ENCODE measurements around the gene RILPL2. TPM values are rescaled to one million over a fixed set of nuclear protein-coding genes. Genes with fewer than 3 reads are reported as not detected.
"Not testable (repeated sequence)": the region's sequence is repeated elsewhere in the genome, so short reads cannot be mapped to it uniquely, and the experiment has no call there.

Gene RILPL2
- total and polyA plus RNA-seq, 9 of the 15 experiments (the other 6 are each of a cell fraction or from before 2014, with no cell fraction given): 0.61 to 5.8 (median 4.3) TPM

DNA sequence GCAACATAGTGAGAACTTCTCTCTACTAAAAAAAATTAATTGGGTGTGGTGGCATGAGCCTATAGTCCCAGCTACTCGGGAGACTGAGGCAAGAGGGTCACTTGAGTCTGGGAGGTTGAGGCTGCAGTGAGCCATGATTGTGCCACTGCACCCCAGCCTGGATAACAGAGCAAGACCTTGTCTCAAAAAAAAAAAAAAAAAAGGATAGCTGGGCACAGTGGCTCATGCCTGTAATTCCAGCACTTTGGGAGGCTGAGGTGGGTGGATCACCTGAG, 15.7 kb upstream of the RILPL2 start:
- DNase-seq (ENCODE audit: extremely low read depth in 1 of 4, low spot score in 3 of 4); BruUV-seq (replicated peaks); H3K4me3 ChIP-seq; in situ Hi-C loops (cut with MboI); intact Hi-C loops (cut with micrococcal nuclease); H3K27me3 ChIP-seq (ENCODE audit: control insufficient read depth in 2 of 2, insufficient read depth in 2 of 2, low read length in 2 of 2); ATAC-seq; H4K20me1 ChIP-seq (replicated peaks; ENCODE audit: control insufficient read depth, insufficient read depth, low read length); CTCF ChIA-PET (ENCODE audit: low intra/inter-chr PET ratio); FAIRE-seq; H3K4me2 ChIP-seq (ENCODE audit: insufficient read depth, low read length); H3K9ac ChIP-seq (ENCODE audit: insufficient read depth in 1 of 2, low read depth in 2 of 2, low read length in 2 of 2); H2AFZ ChIP-seq (ENCODE audit: low read depth, low read length); H3K27ac ChIP-seq (ENCODE audit: extremely low read depth, low read depth, low read length); POLR2A ChIA-PET; H3K36me3 ChIP-seq (ENCODE audit: control insufficient read depth, insufficient read depth, low read length); H3K9me1 ChIP-seq (ENCODE audit: control insufficient read depth, insufficient read depth, low read length); H3K4me1 ChIP-seq (replicated peaks in 1 of 2; ENCODE audit: control insufficient read depth in 2 of 2, insufficient read depth in 2 of 2, low read length in 2 of 2); H3K9me3 ChIP-seq (replicated peaks; ENCODE audit: control insufficient read depth, insufficient read depth, low read depth, low read length); H3K79me2 ChIP-seq (ENCODE audit: control insufficient read depth, insufficient read depth, low read length): not testable (repeated sequence)
- WGBS (ENCODE audit: insufficient coverage, low coverage, missing lambda C conversion rate): 50% methylated on average over 1 of the region's 1 CpG
- TF ChIP-seq, protein P1, sequence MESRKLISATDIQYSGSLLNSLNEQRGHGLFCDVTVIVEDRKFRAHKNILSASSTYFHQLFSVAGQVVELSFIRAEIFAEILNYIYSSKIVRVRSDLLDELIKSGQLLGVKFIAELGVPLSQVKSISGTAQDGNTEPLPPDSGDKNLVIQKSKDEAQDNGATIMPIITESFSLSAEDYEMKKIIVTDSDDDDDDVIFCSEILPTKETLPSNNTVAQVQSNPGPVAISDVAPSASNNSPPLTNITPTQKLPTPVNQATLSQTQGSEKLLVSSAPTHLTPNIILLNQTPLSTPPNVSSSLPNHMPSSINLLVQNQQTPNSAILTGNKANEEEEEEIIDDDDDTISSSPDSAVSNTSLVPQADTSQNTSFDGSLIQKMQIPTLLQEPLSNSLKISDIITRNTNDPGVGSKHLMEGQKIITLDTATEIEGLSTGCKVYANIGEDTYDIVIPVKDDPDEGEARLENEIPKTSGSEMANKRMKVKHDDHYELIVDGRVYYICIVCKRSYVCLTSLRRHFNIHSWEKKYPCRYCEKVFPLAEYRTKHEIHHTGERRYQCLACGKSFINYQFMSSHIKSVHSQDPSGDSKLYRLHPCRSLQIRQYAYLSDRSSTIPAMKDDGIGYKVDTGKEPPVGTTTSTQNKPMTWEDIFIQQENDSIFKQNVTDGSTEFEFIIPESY (CRISPR knock-in tag; IDR thresholded peaks at IDR 0.05): 0 out of 2 replicates have a peak, but pooled peaks have one; percentile 0

DNA sequence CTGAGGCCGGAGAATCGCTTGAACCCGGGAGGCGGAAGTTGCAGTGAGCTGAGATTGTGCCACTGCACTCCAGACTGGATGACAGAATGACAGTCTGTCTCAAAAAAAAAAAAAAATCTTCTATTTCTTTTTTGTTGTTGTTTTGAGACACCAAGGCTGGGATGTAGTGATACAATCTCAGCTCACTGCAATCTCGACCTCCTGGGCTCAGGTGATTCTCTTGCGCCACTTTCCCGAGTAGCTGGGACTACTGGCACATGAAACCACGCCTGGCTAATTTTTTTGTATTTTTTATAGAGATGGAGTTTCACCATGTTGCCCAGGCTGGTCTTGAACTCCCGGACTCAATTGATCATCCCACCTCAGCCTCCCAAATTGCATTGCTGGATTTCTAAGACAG, 14.2 kb upstream of the RILPL2 start:
- DNase-seq (ENCODE audit: extremely low read depth in 1 of 4, low spot score in 3 of 4) (no peak), FAIRE-seq (no peak), ATAC-seq (no peak)
- Histone ChIP-seq H3K4me3 (no peak overlapping the region), H4K20me1 (replicated peaks; ENCODE audit: control insufficient read depth, insufficient read depth, low read length) (no peaks in the 10 kb centered on the region), H3K27me3 (ENCODE audit: control insufficient read depth in 2 of 2, insufficient read depth in 2 of 2, low read length in 2 of 2) (no peaks in the 10 kb centered on the region), H2AFZ (ENCODE audit: low read depth, low read length) (no peak overlapping the region), H3K4me2 (ENCODE audit: insufficient read depth, low read length) (no peak overlapping the region), H3K36me3 (ENCODE audit: control insufficient read depth, insufficient read depth, low read length) (no peaks in the 10 kb centered on the region), H3K9me1 (ENCODE audit: control insufficient read depth, insufficient read depth, low read length) (no peaks in the 10 kb centered on the region), H3K9ac (ENCODE audit: insufficient read depth in 1 of 2, low read depth in 2 of 2, low read length in 2 of 2) (no peak overlapping the region), H3K27ac (ENCODE audit: extremely low read depth, low read depth, low read length) (no peak overlapping the region), H3K79me2 (ENCODE audit: control insufficient read depth, insufficient read depth, low read length) (no peaks in the 10 kb centered on the region), H3K4me1 (replicated peaks in 1 of 2; ENCODE audit: control insufficient read depth in 2 of 2, insufficient read depth in 2 of 2, low read length in 2 of 2) (peaks cover 3 to 9% of the 10 kb centered on the region in 2 experiments; a peak in 2 of 5 replicates), H3K9me3 (replicated peaks; ENCODE audit: control insufficient read depth, insufficient read depth, low read depth, low read length) (no peaks in the 10 kb centered on the region)
- intact Hi-C loops (cut with micrococcal nuclease) (no loop called here), in situ Hi-C loops (cut with MboI) (no loop called here)
- CTCF ChIA-PET (ENCODE audit: low intra/inter-chr PET ratio): no interaction called here
- 74% methylated on average over 9 of the region's 9 CpGs for WGBS (ENCODE audit: insufficient coverage, low coverage, missing lambda C conversion rate)
- POLR2A ChIA-PET: interaction anchor here (0.6 to 0.7 kb wide), 2 partner anchors 9 to 234 kb away, joined by 3 to 4 read pairs; no protein-coding TSS in a partner anchor
- BruUV-seq (replicated peaks): no TSS peak
- TF ChIP-seq ZNF780A (CRISPR knock-in tag; IDR thresholded peaks at IDR 0.05) (no peak), RBBP5 (IDR thresholded peaks at IDR 0.05; ENCODE audit: borderline replicate concordance, insufficient read depth, low read length, poor library complexity, severe bottlenecking) (no peak), ARID2 (IDR thresholded peaks at IDR 0.05) (no peak), ILK (tag; IDR thresholded peaks at IDR 0.05; ENCODE audit: borderline replicate concordance, low read depth) (no peak), MTA3 (IDR thresholded peaks at IDR 0.05; ENCODE audit: borderline replicate concordance) (no peak), TFAM (CRISPR knock-in tag; conservative IDR thresholded peaks at IDR 0.05) (no peak), ZNF76 (CRISPR knock-in tag; IDR thresholded peaks at IDR 0.05; ENCODE audit: borderline replicate concordance) (no peak), ZC3H11A (IDR thresholded peaks at IDR 0.05; ENCODE audit: low read depth, low read length) (no peak)
- TF ChIP-seq, protein P2, sequence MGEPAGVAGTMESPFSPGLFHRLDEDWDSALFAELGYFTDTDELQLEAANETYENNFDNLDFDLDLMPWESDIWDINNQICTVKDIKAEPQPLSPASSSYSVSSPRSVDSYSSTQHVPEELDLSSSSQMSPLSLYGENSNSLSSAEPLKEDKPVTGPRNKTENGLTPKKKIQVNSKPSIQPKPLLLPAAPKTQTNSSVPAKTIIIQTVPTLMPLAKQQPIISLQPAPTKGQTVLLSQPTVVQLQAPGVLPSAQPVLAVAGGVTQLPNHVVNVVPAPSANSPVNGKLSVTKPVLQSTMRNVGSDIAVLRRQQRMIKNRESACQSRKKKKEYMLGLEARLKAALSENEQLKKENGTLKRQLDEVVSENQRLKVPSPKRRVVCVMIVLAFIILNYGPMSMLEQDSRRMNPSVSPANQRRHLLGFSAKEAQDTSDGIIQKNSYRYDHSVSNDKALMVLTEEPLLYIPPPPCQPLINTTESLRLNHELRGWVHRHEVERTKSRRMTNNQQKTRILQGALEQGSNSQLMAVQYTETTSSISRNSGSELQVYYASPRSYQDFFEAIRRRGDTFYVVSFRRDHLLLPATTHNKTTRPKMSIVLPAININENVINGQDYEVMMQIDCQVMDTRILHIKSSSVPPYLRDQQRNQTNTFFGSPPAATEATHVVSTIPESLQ (CRISPR knock-in tag; IDR thresholded peaks at IDR 0.05): no peak
- TF ChIP-seq, protein P3, sequence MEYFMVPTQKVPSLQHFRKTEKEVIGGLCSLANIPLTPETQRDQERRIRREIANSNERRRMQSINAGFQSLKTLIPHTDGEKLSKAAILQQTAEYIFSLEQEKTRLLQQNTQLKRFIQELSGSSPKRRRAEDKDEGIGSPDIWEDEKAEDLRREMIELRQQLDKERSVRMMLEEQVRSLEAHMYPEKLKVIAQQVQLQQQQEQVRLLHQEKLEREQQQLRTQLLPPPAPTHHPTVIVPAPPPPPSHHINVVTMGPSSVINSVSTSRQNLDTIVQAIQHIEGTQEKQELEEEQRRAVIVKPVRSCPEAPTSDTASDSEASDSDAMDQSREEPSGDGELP (CRISPR knock-in tag; IDR thresholded peaks at IDR 0.05; ENCODE audit: borderline replicate concordance): no peak

Data from K562 (cell line).